B cell (primary cell): ENCODE data around the gene ZFR2. TPM values are rescaled to one million over a fixed set of nuclear protein-coding genes. Genes with fewer than 3 reads are reported as not detected.

Experiments
- ATAC-seq: fragments of 200-7000 bp; cut with Tn5 transposase; one replicate; pipeline ENCODE4 v1.10.0; 2021; ENCODE audit warnings: low read depth, mild to moderate bottlenecking, moderate number of reproducible peaks, moderate library complexity
- CTCF ChIA-PET: fragments of 350-600 bp; sonication (Branson Sonifier 250); formaldehyde crosslinking; loops from one replicate; lab custom pipeline; 2021; ENCODE audit warnings: antibody characterized with exemption, inconsistent platforms; lab: Charles Lee
- POLR2A ChIA-PET: fragments of 350-600 bp; sonication (Branson Sonifier 250); formaldehyde crosslinking; loops from one replicate; lab custom pipeline; 2021; ENCODE audit warnings: antibody characterized with exemption; lab: Charles Lee
- DNase-seq: peaks from one replicate; pipeline ENCODE4 v3.0.0; 2013
- H2AFZ ChIP-seq: 2 replicates; pipeline ENCODE4 v1.6.1; 2012; ENCODE audit warnings: mild to moderate bottlenecking, low read depth, low read length; ENCODE audit not compliant: insufficient read depth, poor library complexity, severe bottlenecking
- H3K27ac ChIP-seq, 2 donors: 1 replicate in 1 of 2; 2 replicates in 1 of 2; pipeline ENCODE4 v1.5.1; 2012 to 2013; ENCODE audit warnings: low read length in 2 of 2, mild to moderate bottlenecking in 2 of 2, moderate library complexity in 1 of 2
- H3K27me3 ChIP-seq, 4 experiments: fragments of 200-600 bp in 1 of 4; sonication (generic) in 1 of 4; replicated peaks in 1 of 4; 1 replicate in 2 of 4; 2 replicates in 2 of 4; pipeline versions ENCODE4 v1.6.1 to v1.7.0; 2013 to 2016; ENCODE audit warnings: low read length in 3 of 4, mild to moderate bottlenecking in 2 of 4, mixed read lengths in 1 of 4, moderate library complexity in 1 of 4; ENCODE audit not compliant: insufficient read depth in 4 of 4, control insufficient read depth in 3 of 4; ENCODE audit errors: control extremely low read depth in 1 of 4
- H3K36me3 ChIP-seq, 2 experiments: replicated peaks in 1 of 2; 1 replicate in 1 of 2; 2 replicates in 1 of 2; pipeline versions ENCODE4 v1.6.1 to v1.7.1; 2013; ENCODE audit warnings: low read length in 1 of 2; ENCODE audit not compliant: insufficient read depth in 2 of 2, control insufficient read depth in 1 of 2; ENCODE audit errors: control extremely low read depth in 1 of 2, extremely low read depth in 1 of 2
- H3K4me1 ChIP-seq, 2 donors: fragments of 200-600 bp in 1 of 2; sonication (generic) in 1 of 2; 1 replicate in 1 of 2; 2 replicates in 1 of 2; pipeline versions ENCODE4 v1.5.1 to v1.6.1; 2013 to 2017; ENCODE audit warnings: low read length in 2 of 2; ENCODE audit not compliant: control insufficient read depth in 2 of 2, insufficient read depth in 2 of 2
- H3K4me2 ChIP-seq: replicated peaks from 2 replicates; pipeline ENCODE3; 2012; ENCODE audit warnings: mild to moderate bottlenecking, low read depth, low read length; ENCODE audit not compliant: poor library complexity, severe bottlenecking
- H3K4me3 ChIP-seq, 5 experiments: fragments of 200-600 bp in 1 of 5; sonication (generic) in 1 of 5; 1 replicate in 3 of 5; 2 replicates in 2 of 5; pipeline versions ENCODE4 v1.5.1 to v1.7.0; 2011 to 2016; ENCODE audit warnings: low read length in 4 of 5, mild to moderate bottlenecking in 4 of 5, low read depth in 2 of 5, control low read depth in 1 of 5, moderate library complexity in 1 of 5; ENCODE audit not compliant: insufficient read depth in 1 of 5; ENCODE audit errors: control extremely low read depth in 1 of 5, extremely low read depth in 1 of 5
- H3K79me2 ChIP-seq: fragments of 200-600 bp; sonication (generic); one replicate; pipeline ENCODE4 v1.6.0; 2016; ENCODE audit warnings: low read length; ENCODE audit not compliant: control insufficient read depth, insufficient read depth
- H3K9ac ChIP-seq: fragments of 200-600 bp; sonication (generic); 2 replicates; pipeline ENCODE4 v1.6.1; 2017; ENCODE audit warnings: mild to moderate bottlenecking, low read length, moderate library complexity
- H3K9me3 ChIP-seq, 3 donors: one replicate each; pipeline versions ENCODE4 v1.6.1 to v1.7.1; 2013; ENCODE audit warnings: low read length in 2 of 3; ENCODE audit not compliant: control insufficient read depth in 2 of 3, insufficient read depth in 1 of 3; ENCODE audit errors: control extremely low read depth in 1 of 3
- H4K20me1 ChIP-seq: 2 replicates; pipeline ENCODE4 v1.6.0; 2012; ENCODE audit warnings: mild to moderate bottlenecking, low read length; ENCODE audit not compliant: insufficient read depth, control insufficient read depth, poor library complexity, severe bottlenecking
- H3K27ac Mint-ChIP-seq: one replicate; pipeline ENCODE4 v1.8.0; 2021; ENCODE audit warnings: mixed read lengths
- H3K27me3 Mint-ChIP-seq: one replicate; pipeline ENCODE4 v1.8.0; 2021; ENCODE audit warnings: mixed read lengths
- H3K4me1 Mint-ChIP-seq: one replicate; pipeline ENCODE4 v1.8.0; 2021; ENCODE audit warnings: mixed read lengths
- H3K4me3 Mint-ChIP-seq: one replicate; pipeline ENCODE4 v1.8.0; 2021; ENCODE audit warnings: mixed read lengths
- H3K9me3 Mint-ChIP-seq: one replicate; pipeline ENCODE4 v1.8.0; 2022; ENCODE audit warnings: mixed read lengths; ENCODE audit not compliant: insufficient read depth
- CTCF ChIP-seq: fragments of 200-600 bp; IDR thresholded peaks from one replicate; pipeline ENCODE4 v1.8.0; 2022; ENCODE audit warnings: antibody characterized with exemption, mild to moderate bottlenecking
- EZH2 ChIP-seq: IDR thresholded peaks from 2 replicates; pipeline ENCODE4 v1.6.1; 2012; ENCODE audit warnings: borderline replicate concordance, low read depth, mild to moderate bottlenecking, moderate library complexity, low read length; ENCODE audit not compliant: insufficient read depth, poor library complexity, severe bottlenecking
- WGBS: methylation state at CpG from one replicate; pipeline ENCODE4 v1.1.5; 2013; ENCODE audit warnings: missing lambda C conversion rate; ENCODE audit not compliant: insufficient coverage; 5-methylcytosine and 5-hydroxymethylcytosine counted together
- intact Hi-C: fragments of 100-400 bp; cut with micrococcal nuclease; formaldehyde crosslinking; loops from one replicate; pipeline ENCODE4 v1.10.0; 2022
- polyA plus RNA-seq: library from polyadenylated mRNA; depleted of rRNA; stranded (reverse); fragments of >200 nt; gene quantifications from 2 replicates; pipeline ENCODE4 v1.2.3, GENCODE V29; 2012
- total RNA-seq, 2 donors: library from RNA; stranded (reverse); fragments of 120-200 nt in 1 of 2; gene quantifications; 1 replicate in 1 of 2; 2 replicates in 1 of 2; pipeline versions ENCODE4 v1.2.3 to v1.2.4, GENCODE V29; 2013 to 2022

Gene ZFR2
- total and polyA plus RNA-seq, 2 donors (not counting 1 experiment from before 2014, with no cell fraction given): 0.36 to 0.39 TPM

- CTCF ChIA-PET: no interaction called here
- peak overlapping the region in 4 of 5 experiments; percentile 0 to 44 (median 14) for H3K4me3 ChIP-seq
- peaks cover 63% of the 10 kb centered on the region for H3K4me1 Mint-ChIP-seq
- no peaks in the 10 kb centered on the region for H3K27me3 ChIP-seq
- peak overlapping the region; percentile 48 for H3K9ac ChIP-seq
- POLR2A ChIA-PET: interaction anchor here (2.5 kb wide), 1 partner anchor 48 kb away, joined by 14 read pairs; the partner anchor contains the start of genes APBA3 and MRPL54
- H2AFZ ChIP-seq: peak overlapping the region; percentile 61
- H4K20me1 ChIP-seq: no peaks in the 10 kb centered on the region
- peak overlapping the region; percentile 63 for H3K4me3 Mint-ChIP-seq
- H3K9me3 Mint-ChIP-seq: peaks cover 4% of the 10 kb centered on the region
- peak; percentile 67 for ATAC-seq
- H3K27ac Mint-ChIP-seq: peak overlapping the region; percentile 76
- DNase-seq: peak; percentile 83
- 36% methylated on average over 15 of the region's 26 CpGs for WGBS
- no peak for TF ChIP-seq CTCF
- TF ChIP-seq EZH2: no peak
- intact Hi-C loops: loop anchor here (1.0 kb wide), 1 partner anchor 12 kb away; no protein-coding TSS in a partner anchor
- no peaks in the 10 kb centered on the region for H3K36me3 ChIP-seq
- no peaks in the 10 kb centered on the region for H3K27me3 Mint-ChIP-seq
- peak overlapping the region; percentile 74 for H3K4me2 ChIP-seq
- peak overlapping the region; percentile 71 to 85 for H3K27ac ChIP-seq
- H3K4me1 ChIP-seq: peaks cover 44 to 66% of the 10 kb centered on the region in 2 donors
- no peaks in the 10 kb centered on the region for H3K79me2 ChIP-seq
- H3K9me3 ChIP-seq: peaks cover 0 to 47% (median 0%) of the 10 kb centered on the region in 3 donors
Observed at GRCh38 chr19:3809881-3810707, 58.7 kb downstream of the ZFR2 start.
